D721Med (cell line): ENCODE results near the gene FAM43A.

Experiments used
- DNase-seq: peaks from one replicate; pipeline ENCODE4 v3.0.0; 2011; ENCODE audit warnings: low spot score; ENCODE audit not compliant: insufficient read length
- FAIRE-seq: peaks from 2 replicates; lab custom pipeline; 2011; peaks lifted over from hg19 to GRCh38; lab: Jason Lieb, UNC
- CTCF ChIP-seq: IDR thresholded peaks from 2 replicates; pipeline ENCODE4 v1.5.1; 2012; ENCODE audit warnings: mild to moderate bottlenecking, control low read depth; ENCODE audit not compliant: insufficient read depth; ENCODE audit errors: missing control alignments

The FAM43A gene

DNA sequence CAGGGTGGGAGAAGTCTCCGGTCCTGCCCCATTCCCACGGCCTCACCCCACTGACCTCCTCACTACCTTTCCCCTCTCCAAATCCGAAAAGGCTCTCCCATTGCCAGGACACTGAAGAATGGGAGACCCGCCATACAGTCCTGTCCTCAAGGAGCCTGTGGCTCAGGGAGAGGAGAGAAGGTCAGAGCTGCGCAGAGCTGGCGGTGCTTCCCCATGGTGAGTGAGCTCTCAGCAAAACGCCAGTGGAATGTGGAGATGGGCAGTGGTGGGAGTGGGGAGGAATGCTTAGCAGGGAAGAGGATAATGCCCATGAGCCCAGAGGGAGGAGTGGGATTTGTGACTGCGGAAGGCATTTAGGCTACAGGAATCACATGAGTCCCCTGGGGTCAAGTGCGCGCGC lies 20.1 kb downstream of the FAM43A start:
- FAIRE-seq = no peak
- DNase-seq = no peak
- no peak for TF ChIP-seq CTCF

DNA sequence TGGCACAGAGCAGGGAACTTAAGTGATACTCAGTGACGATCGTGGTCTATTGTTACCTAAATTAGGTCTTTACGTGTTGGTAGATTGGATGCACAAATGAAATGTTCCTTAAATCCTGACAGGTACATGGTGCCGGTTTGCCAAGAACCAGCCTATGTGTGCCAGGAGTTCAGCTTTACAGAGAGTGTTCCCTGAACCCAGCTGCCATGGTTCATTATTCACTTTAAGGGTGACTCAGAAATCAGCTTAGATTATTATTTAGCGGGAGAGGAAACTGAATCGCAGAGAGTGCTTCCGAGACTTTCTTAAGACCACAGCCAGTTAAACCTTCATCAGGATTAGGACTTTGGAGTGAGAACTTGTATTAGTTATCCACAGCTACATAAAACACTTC lies 21.5 kb downstream of the FAM43A start:
- FAIRE-seq (no peak), DNase-seq (no peak)
- no peak for TF ChIP-seq CTCF

GRCh38 chr3:194711286-194711685 lies 25.6 kb downstream of the FAM43A start:
- no peak for DNase-seq
- FAIRE-seq = no peak
- TF ChIP-seq CTCF = no peak

GRCh38 chr3:194711913-194712312 lies 26.2 kb downstream of the FAM43A start:
- TF ChIP-seq CTCF = no peak
- FAIRE-seq (no peak), DNase-seq (no peak)

- DNase-seq (no peak), FAIRE-seq (no peak)
- TF ChIP-seq CTCF = no peak
These were observed 27.8 kb downstream of the FAM43A start for GRCh38 chr3:194713299-194714136.

- FAIRE-seq = no peak
- TF ChIP-seq CTCF = no peak
These were observed 28.4 kb downstream of the FAM43A start for GRCh38 chr3:194714137-194714455.

DNA sequence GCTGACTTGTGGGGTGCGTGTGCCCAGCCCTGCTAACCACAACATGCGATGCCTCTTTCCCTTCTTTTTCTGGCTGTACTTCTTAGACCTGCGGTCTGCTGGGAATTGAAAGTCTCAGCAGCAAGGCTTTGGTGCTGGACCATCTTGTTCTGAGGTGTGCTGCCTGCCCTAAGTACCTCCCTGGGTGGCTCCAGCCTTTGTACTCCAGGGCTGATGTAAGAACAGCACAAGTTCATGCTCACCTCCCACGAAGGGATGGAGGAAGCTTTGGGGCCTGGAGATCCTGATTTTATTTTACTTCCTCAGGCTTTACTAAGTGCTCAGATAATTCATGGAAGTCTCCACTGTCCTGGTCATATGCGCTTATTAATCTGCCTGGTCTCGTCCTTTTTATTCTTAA lies 28.9 kb downstream of the FAM43A start:
- FAIRE-seq (no peak), DNase-seq (no peak)
- TF ChIP-seq CTCF = no peak

More at GRCh38 chr3:194714137-194714455, 28.4 kb downstream of the FAM43A start:
- DNase-seq = no peak
